ENCODE data around the gene TNFRSF12A. TPM values are rescaled to one million over a fixed set of nuclear protein-coding genes. Genes with fewer than 3 reads are reported as not detected.

Gene TNFRSF12A
- total and polyA plus RNA-seq, 10 of the 15 experiments (the other 5 are each of a cell fraction or from before 2014, with no cell fraction given), result 0.35 to 1.7 (median 1.2) TPM; not detected in 2

DNA sequence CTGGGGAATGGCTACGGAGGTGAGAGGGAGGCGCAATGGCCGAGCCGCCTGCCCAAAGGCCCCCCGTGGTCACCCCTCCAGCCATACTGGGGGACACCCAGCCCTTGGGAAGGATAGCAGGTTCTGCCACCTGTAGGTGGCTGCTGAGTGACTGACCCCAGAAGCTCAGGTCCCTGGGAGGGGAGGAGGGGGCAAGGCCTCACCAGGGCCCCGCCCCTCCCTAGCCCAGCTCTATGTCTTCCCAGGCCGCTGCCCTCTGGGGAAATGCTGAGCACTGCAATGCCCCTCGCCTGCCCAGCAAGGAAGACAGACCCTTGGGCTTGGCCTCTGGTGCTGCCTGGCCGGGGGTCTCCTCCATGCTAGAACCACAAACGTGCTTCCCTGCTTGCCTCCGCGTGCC lies 18.9 kb upstream of the TNFRSF12A start:
- in situ Hi-C loops (cut with MboI), result no loop called here
- H3K4me1 ChIP-seq (ENCODE audit: control insufficient read depth, insufficient read depth, low read length), result no peaks in the 10 kb centered on the region
- H3K27me3 ChIP-seq (replicated peaks in 1 of 2; ENCODE audit: control insufficient read depth in 2 of 2, insufficient read depth in 2 of 2, low read length in 1 of 2), result peaks cover 0 to 8% of the 10 kb centered on the region in 2 experiments; a peak in 3 of 4 replicates
- H4K20me1 ChIP-seq (ENCODE audit: control insufficient read depth, insufficient read depth), result no peaks in the 10 kb centered on the region
- BruUV-seq (replicated peaks), result no TSS peak
- ATAC-seq (no peak), DNase-seq (ENCODE audit: low read depth, low spot score) (no peak), FAIRE-seq (no peak)
- no peak overlapping the region for H3K4me3 ChIP-seq
- ChIA-PET POLR2A (interaction anchor here (0.6 kb wide), 1 partner anchor 94 kb away, joined by 3 read pairs; no protein-coding TSS in a partner anchor), CTCF (interaction anchor here (11.3 kb wide), 1 partner anchor 25 kb away, joined by 421 read pairs; the partner anchor contains the start of genes CLDN6, HCFC1R1, THOC6 and TNFRSF12A), RAD21 (ENCODE audit: unreplicated experiment) (interaction anchor here (1.0 to 2.0 kb wide), 2 partner anchors 27 to 30 kb away, joined by 4 to 9 read pairs; no protein-coding TSS in a partner anchor), SMC1A (ENCODE audit: uncharacterized antibody, unreplicated experiment) (no interaction called here)
- no peak overlapping the region for H2AFZ ChIP-seq (ENCODE audit: control insufficient read depth, low read depth, low read length)
- 60% methylated on average over 12 of the region's 12 CpGs for WGBS (ENCODE audit: insufficient coverage, insufficient replicate concordance, low lambda C conversion rate, missing lambda C conversion rate)
- no peak overlapping the region for H3K27ac ChIP-seq (ENCODE audit: control insufficient read depth, insufficient read depth)
- H3K9ac ChIP-seq (ENCODE audit: control insufficient read depth, insufficient read depth, low read length), result no peak overlapping the region
- intact Hi-C loops (cut with micrococcal nuclease; ENCODE audit: unreplicated experiment), result no loop called here
- H3K79me2 ChIP-seq (ENCODE audit: control insufficient read depth, insufficient read depth, low read length), result no peaks in the 10 kb centered on the region
- TF ChIP-seq, protein P1, sequence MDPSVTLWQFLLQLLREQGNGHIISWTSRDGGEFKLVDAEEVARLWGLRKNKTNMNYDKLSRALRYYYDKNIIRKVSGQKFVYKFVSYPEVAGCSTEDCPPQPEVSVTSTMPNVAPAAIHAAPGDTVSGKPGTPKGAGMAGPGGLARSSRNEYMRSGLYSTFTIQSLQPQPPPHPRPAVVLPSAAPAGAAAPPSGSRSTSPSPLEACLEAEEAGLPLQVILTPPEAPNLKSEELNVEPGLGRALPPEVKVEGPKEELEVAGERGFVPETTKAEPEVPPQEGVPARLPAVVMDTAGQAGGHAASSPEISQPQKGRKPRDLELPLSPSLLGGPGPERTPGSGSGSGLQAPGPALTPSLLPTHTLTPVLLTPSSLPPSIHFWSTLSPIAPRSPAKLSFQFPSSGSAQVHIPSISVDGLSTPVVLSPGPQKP (IDR thresholded peaks at IDR 0.05; ENCODE audit: low read depth, low read length), result no peak
- no peak for TF ChIP-seq ESRRA (IDR thresholded peaks at IDR 0.05; ENCODE audit: low read length)
- TF ChIP-seq RUNX3 (IDR thresholded peaks at IDR 0.05; ENCODE audit: low read length), result no peak
- TF ChIP-seq, protein P2, sequence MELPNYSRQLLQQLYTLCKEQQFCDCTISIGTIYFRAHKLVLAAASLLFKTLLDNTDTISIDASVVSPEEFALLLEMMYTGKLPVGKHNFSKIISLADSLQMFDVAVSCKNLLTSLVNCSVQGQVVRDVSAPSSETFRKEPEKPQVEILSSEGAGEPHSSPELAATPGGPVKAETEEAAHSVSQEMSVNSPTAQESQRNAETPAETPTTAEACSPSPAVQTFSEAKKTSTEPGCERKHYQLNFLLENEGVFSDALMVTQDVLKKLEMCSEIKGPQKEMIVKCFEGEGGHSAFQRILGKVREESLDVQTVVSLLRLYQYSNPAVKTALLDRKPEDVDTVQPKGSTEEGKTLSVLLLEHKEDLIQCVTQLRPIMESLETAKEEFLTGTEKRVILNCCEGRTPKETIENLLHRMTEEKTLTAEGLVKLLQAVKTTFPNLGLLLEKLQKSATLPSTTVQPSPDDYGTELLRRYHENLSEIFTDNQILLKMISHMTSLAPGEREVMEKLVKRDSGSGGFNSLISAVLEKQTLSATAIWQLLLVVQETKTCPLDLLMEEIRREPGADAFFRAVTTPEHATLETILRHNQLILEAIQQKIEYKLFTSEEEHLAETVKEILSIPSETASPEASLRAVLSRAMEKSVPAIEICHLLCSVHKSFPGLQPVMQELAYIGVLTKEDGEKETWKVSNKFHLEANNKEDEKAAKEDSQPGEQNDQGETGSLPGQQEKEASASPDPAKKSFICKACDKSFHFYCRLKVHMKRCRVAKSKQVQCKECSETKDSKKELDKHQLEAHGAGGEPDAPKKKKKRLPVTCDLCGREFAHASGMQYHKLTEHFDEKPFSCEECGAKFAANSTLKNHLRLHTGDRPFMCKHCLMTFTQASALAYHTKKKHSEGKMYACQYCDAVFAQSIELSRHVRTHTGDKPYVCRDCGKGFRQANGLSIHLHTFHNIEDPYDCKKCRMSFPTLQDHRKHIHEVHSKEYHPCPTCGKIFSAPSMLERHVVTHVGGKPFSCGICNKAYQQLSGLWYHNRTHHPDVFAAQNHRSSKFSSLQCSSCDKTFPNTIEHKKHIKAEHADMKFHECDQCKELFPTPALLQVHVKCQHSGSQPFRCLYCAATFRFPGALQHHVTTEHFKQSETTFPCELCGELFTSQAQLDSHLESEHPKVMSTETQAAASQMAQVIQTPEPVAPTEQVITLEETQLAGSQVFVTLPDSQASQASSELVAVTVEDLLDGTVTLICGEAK (IDR thresholded peaks at IDR 0.05; ENCODE audit: borderline replicate concordance), result no peak
- TF ChIP-seq BACH1 (IDR thresholded peaks at IDR 0.05; ENCODE audit: borderline replicate concordance), result no peak
- no peak for TF ChIP-seq HDAC6 (IDR thresholded peaks at IDR 0.05; ENCODE audit: unreplicated experiment)
- TF ChIP-seq EGR1 (IDR thresholded peaks at IDR 0.05; ENCODE audit: borderline replicate concordance in 1 of 2, low read depth in 2 of 2, low read length in 2 of 2), result no peak
- no peak for TF ChIP-seq SMARCA5 (IDR thresholded peaks at IDR 0.05)
- TF ChIP-seq, protein P3, sequence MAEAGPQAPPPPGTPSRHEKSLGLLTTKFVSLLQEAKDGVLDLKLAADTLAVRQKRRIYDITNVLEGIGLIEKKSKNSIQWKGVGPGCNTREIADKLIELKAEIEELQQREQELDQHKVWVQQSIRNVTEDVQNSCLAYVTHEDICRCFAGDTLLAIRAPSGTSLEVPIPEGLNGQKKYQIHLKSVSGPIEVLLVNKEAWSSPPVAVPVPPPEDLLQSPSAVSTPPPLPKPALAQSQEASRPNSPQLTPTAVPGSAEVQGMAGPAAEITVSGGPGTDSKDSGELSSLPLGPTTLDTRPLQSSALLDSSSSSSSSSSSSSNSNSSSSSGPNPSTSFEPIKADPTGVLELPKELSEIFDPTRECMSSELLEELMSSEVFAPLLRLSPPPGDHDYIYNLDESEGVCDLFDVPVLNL (IDR thresholded peaks at IDR 0.05; ENCODE audit: low read depth, low read length), result no peak
- no peak for TF ChIP-seq ZNF24 (IDR thresholded peaks at IDR 0.05)
- no peak for TF ChIP-seq CREB1 (IDR thresholded peaks at IDR 0.05; ENCODE audit: low read depth)
- H3K4me2 ChIP-seq (ENCODE audit: control insufficient read depth, insufficient read depth), result no peak overlapping the region
- no peaks in the 10 kb centered on the region for H3K36me3 ChIP-seq (ENCODE audit: control insufficient read depth in 2 of 2, insufficient read depth in 2 of 2, low read length in 1 of 2)
- no peaks in the 10 kb centered on the region for H3K9me3 ChIP-seq (replicated peaks; ENCODE audit: control insufficient read depth, insufficient read depth, low read length)
